Left ventricle myocardium inferior (tissue), 1 donor: ENCODE results near the gene ERICH6. TPM values are rescaled to one million over a fixed set of nuclear protein-coding genes. Genes with fewer than 3 reads are reported as not detected.

Source experiments
- DNase-seq: peaks from one replicate; pipeline ENCODE4 v3.0.0-alpha.2; 2020
- H3K27ac ChIP-seq: fragments of 200-600 bp; replicated peaks from 2 replicates; pipeline ENCODE4 v1.8.0; 2021
- H3K27me3 ChIP-seq: fragments of 200-600 bp; 2 replicates; pipeline ENCODE4 v1.8.0; 2021; ENCODE audit warnings: low read depth
- H3K36me3 ChIP-seq: fragments of 200-600 bp; 2 replicates; pipeline ENCODE4 v1.8.0; 2021
- H3K4me1 ChIP-seq: fragments of 200-600 bp; 2 replicates; pipeline ENCODE4 v1.8.0; 2021
- H3K4me3 ChIP-seq: fragments of 200-600 bp; 2 replicates; pipeline ENCODE4 v1.8.0; 2021; ENCODE audit warnings: mild to moderate bottlenecking, moderate library complexity
- H3K9me3 ChIP-seq: fragments of 200-600 bp; replicated peaks from 2 replicates; pipeline ENCODE4 v1.8.0; 2021
- intact Hi-C: fragments of 100-400 bp; cut with micrococcal nuclease; formaldehyde crosslinking; loops from one replicate; pipeline ENCODE4 v1.11.0; 2022
- total RNA-seq: library from RNA; stranded (reverse); fragmentation: NEBNext Ultra II Directional; extraction: Animal tissue kit (Norgen Biotek cat#: 25700); gene quantifications from one replicate; pipeline ENCODE4 v1.2.1, GENCODE V29; 2021
- TF ChIP-seq, protein P1 (sequence below): fragments of 200-600 bp; IDR thresholded peaks from 2 replicates; pipeline ENCODE4 v1.8.0; 2021; ENCODE audit warnings: antibody characterized with exemption, mild to moderate bottlenecking, borderline replicate concordance
- donor health status: DM: no; HTN: yes; CAD: no; lungs with severe emphysema.

Gene ERICH6
- total RNA-seq, 1 donor from 2014 or later: 0.55 TPM

DNA sequence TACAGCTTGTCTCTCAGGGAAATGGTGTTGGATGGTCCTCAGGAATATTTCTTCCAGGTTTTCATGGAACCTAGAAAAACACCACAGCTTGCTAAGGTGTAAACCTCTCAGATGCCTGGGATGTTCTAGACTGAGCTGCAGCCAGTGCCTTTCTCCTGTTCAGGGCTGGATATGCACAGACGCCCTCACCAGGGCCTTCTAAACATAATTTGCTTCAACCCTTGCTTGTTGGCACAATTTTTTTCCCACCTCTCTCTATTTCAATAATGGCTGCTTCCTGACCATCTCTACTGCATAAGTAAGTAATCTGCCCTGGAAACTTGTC, 31.0 kb upstream of the ERICH6 start:
- H3K4me1 ChIP-seq: peaks cover 62% of the 10 kb centered on the region

GRCh38 chr3:150733936-150734794, 30.4 kb upstream of the ERICH6 start:
- H3K27me3 ChIP-seq: no peaks in the 10 kb centered on the region
- no peak overlapping the region for H3K4me3 ChIP-seq
- H3K27ac ChIP-seq: peak overlapping the region; percentile 20
- intact Hi-C loops: no loop called here
- H3K9me3 ChIP-seq: no peaks in the 10 kb centered on the region
- DNase-seq: no peak
- H3K4me1 ChIP-seq: peaks cover 64% of the 10 kb centered on the region
- TF ChIP-seq, protein P1, sequence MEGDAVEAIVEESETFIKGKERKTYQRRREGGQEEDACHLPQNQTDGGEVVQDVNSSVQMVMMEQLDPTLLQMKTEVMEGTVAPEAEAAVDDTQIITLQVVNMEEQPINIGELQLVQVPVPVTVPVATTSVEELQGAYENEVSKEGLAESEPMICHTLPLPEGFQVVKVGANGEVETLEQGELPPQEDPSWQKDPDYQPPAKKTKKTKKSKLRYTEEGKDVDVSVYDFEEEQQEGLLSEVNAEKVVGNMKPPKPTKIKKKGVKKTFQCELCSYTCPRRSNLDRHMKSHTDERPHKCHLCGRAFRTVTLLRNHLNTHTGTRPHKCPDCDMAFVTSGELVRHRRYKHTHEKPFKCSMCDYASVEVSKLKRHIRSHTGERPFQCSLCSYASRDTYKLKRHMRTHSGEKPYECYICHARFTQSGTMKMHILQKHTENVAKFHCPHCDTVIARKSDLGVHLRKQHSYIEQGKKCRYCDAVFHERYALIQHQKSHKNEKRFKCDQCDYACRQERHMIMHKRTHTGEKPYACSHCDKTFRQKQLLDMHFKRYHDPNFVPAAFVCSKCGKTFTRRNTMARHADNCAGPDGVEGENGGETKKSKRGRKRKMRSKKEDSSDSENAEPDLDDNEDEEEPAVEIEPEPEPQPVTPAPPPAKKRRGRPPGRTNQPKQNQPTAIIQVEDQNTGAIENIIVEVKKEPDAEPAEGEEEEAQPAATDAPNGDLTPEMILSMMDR: no peak
- no peaks in the 10 kb centered on the region for H3K36me3 ChIP-seq

More for the DNA sequence above, 31.0 kb upstream of the ERICH6 start:
- no peak overlapping the region for H3K4me3 ChIP-seq
- no peak for DNase-seq
- no peaks in the 10 kb centered on the region for H3K27me3 ChIP-seq
- intact Hi-C loops: no loop called here
- TF ChIP-seq, protein P1: no peak
- peak overlapping the region; percentile 14 for H3K27ac ChIP-seq
- H3K9me3 ChIP-seq: no peaks in the 10 kb centered on the region
- no peaks in the 10 kb centered on the region for H3K36me3 ChIP-seq

DNA sequence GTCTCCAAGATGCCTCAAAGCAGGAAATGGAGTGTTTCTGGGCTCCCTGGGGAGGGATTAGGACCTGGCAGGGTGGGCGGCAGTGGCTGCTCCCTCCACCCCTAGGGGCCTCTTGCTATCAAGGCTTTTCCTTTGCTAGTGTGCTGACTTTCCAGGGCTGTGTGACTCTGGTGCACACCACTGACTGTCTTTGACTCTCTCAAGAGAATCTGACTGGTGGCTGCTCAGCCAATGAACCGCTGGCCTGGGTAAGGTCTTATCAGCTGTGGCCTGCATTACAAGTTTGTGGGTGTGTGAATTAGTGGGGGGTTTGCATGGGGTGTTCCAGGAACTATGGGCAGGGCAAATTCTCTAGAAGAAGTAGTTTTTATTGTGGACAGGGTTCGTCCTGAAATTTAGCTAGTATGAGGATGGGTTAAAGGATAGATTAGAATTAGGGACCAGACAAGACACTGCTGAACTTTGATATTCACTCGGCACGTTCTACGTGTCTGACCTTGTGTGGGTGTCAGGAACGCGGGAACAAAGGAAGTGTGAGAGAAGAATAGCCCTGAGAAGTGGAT, 29.7 kb upstream of the ERICH6 start:
- intact Hi-C loops: no loop called here
- no peaks in the 10 kb centered on the region for H3K36me3 ChIP-seq
- no peaks in the 10 kb centered on the region for H3K27me3 ChIP-seq
- peak overlapping the region; percentile 20 for H3K27ac ChIP-seq
- no peaks in the 10 kb centered on the region for H3K9me3 ChIP-seq
- no peak for DNase-seq
- TF ChIP-seq, protein P1: no peak
- peaks cover 64% of the 10 kb centered on the region for H3K4me1 ChIP-seq
- H3K4me3 ChIP-seq: no peak overlapping the region

DNA sequence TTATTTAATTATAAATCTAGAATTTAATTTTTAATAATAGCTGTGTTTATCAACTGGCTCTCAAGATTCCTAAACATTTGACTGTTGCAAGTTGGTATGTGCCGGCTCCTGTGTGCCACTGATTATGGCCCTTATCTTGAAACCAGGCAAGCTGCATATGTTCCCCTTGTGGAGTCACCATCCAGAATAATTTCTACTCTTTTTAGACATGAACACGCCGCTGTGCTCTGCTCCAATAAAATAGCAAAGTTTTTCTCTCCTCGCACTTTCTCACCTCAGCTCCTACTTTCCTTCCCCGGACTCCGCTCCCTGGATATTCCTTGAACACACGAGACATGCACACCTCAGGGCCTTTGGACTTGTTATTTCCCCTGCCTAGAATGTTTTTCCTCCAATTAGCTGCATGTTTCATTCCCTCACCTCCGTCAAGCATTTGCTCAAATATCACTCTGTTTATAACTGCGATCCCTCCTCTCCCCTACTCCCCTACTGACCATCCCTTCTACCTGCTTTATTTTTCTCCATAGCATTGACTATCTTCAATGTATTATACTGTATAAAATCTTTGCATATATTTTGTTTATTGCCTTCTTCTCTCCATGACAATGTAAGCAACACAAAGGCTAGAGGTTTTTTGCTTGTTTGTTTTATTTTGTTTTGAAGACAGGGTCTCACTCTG, 26.1 kb upstream of the ERICH6 start:
- H3K27ac ChIP-seq: peak overlapping the region; percentile 28
- intact Hi-C loops: loop anchor here (10.0 kb wide), 1 partner anchor 415 kb away; no protein-coding TSS in a partner anchor
- H3K27me3 ChIP-seq: no peaks in the 10 kb centered on the region
- H3K4me1 ChIP-seq: peaks cover 35% of the 10 kb centered on the region
- TF ChIP-seq, protein P1: no peak
- no peak overlapping the region for H3K4me3 ChIP-seq
- H3K9me3 ChIP-seq: no peaks in the 10 kb centered on the region
- DNase-seq: no peak
- H3K36me3 ChIP-seq: no peaks in the 10 kb centered on the region

DNA sequence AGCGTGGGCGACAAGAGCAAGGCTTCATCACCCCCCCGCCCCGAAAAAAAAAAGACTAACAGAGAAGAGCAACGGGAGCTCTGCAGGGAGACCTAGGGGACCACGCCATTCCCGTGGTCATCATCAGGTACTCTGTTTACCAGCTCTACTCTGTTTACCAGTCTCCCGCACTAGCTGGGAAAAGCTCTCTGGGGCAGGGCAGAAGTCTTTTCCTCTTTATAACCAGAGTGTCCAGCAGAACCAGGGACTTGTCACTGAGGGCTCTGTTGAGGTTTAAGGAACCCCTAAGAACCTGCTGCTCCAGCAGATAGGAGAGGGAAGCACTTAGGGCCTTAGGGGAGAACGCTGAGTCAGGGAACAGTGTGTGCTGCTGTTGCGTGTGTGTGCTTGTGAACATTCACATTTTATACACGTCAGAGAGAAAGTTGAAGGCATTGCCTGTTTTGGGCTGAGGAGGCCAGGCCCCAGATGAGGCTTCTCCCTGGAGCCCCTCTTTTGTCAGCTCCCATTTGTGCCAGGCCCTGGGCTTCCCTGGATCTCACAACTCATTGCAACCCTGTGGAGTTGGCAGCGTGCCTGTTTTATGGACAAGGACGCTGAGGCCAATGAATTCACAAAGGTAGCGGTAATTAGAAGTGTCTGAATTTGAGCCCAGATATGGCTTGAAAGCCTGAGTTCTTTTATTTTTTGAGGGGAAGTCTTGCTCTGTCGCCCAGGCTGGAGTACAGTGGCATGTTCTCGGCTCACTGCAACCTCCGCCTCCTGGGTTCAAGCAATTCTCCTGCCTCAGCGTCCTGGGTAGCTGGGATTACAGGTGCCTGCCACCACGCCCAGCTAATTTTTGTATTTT, 24.2 kb upstream of the ERICH6 start:
- no peak for DNase-seq
- H3K36me3 ChIP-seq: no peaks in the 10 kb centered on the region
- no peaks in the 10 kb centered on the region for H3K9me3 ChIP-seq
- no peaks in the 10 kb centered on the region for H3K27me3 ChIP-seq
- peak overlapping the region; percentile 55 for H3K27ac ChIP-seq
- intact Hi-C loops: loop anchor here (10.0 kb wide), 1 partner anchor 417 kb away; no protein-coding TSS in a partner anchor
- H3K4me3 ChIP-seq: no peak overlapping the region
- TF ChIP-seq, protein P1: no peak
- peaks cover 17% of the 10 kb centered on the region for H3K4me1 ChIP-seq
